ENCODE measurements around the gene DCLK1.
"Not testable (repeated sequence)": the region's sequence is repeated elsewhere in the genome, so short reads cannot be mapped to it uniquely, and the experiment has no call there.

The DCLK1 gene

GRCh38 chr13:36130552-36131221 lies 495 bp downstream of the DCLK1 start:
- no peak for DNase-seq (ENCODE audit: low read depth)

GRCh38 chr13:36130193-36130551 lies 1.0 kb downstream of the DCLK1 start:
- no peak for DNase-seq (ENCODE audit: low read depth)

- DNase-seq (ENCODE audit: low read depth): no peak
These were observed 1.6 kb downstream of the DCLK1 start for GRCh38 chr13:36129539-36129938.

- DNase-seq (ENCODE audit: low read depth): no peak
These were observed 4.7 kb downstream of the DCLK1 start for GRCh38 chr13:36126491-36126890.

- no peak for DNase-seq (ENCODE audit: low read depth)
These were observed 5.3 kb downstream of the DCLK1 start for GRCh38 chr13:36125841-36126240.

- DNase-seq (ENCODE audit: low read depth): no peak
These were observed 6.9 kb downstream of the DCLK1 start for GRCh38 chr13:36124236-36124822.

- DNase-seq (ENCODE audit: low read depth): no peak
These were observed 15.9 kb downstream of the DCLK1 start for GRCh38 chr13:36115306-36115705.

GRCh38 chr13:36114233-36114632 lies 16.9 kb downstream of the DCLK1 start:
- DNase-seq (ENCODE audit: low read depth): no peak

- no peak for DNase-seq (ENCODE audit: low read depth)
These were observed 22.2 kb downstream of the DCLK1 start for GRCh38 chr13:36108954-36109353.

GRCh38 chr13:36108342-36108741 lies 22.8 kb downstream of the DCLK1 start:
- DNase-seq (ENCODE audit: low read depth): no peak

- no peak for DNase-seq (ENCODE audit: low read depth)
These were observed 23.7 kb downstream of the DCLK1 start for GRCh38 chr13:36107521-36107920.

GRCh38 chr13:36105726-36106125 lies 25.5 kb downstream of the DCLK1 start:
- no peak for DNase-seq (ENCODE audit: low read depth)

GRCh38 chr13:36102721-36103120 lies 28.5 kb downstream of the DCLK1 start:
- no peak for DNase-seq (ENCODE audit: low read depth)

- DNase-seq (ENCODE audit: low read depth): not testable (repeated sequence)
These were observed 29.3 kb downstream of the DCLK1 start for GRCh38 chr13:36101907-36102306.

- DNase-seq (ENCODE audit: low read depth): no peak
These were observed 30.0 kb downstream of the DCLK1 start for GRCh38 chr13:36101157-36101556.

GRCh38 chr13:36098080-36098479 lies 33.1 kb downstream of the DCLK1 start:
- DNase-seq (ENCODE audit: low read depth): no peak

- no peak for DNase-seq (ENCODE audit: low read depth)
These were observed 34.4 kb downstream of the DCLK1 start for GRCh38 chr13:36096461-36097416.

- no peak for DNase-seq (ENCODE audit: low read depth)
These were observed 36.7 kb downstream of the DCLK1 start for GRCh38 chr13:36094478-36094877.

GRCh38 chr13:36090592-36090991 lies 40.6 kb downstream of the DCLK1 start:
- DNase-seq (ENCODE audit: low read depth): no peak

- no peak for DNase-seq (ENCODE audit: low read depth)
These were observed 42.0 kb downstream of the DCLK1 start for GRCh38 chr13:36089130-36089647.

- no peak for DNase-seq (ENCODE audit: low read depth)
These were observed 42.7 kb downstream of the DCLK1 start for GRCh38 chr13:36088463-36088862.

GRCh38 chr13:36088001-36088400 lies 43.2 kb downstream of the DCLK1 start:
- no peak for DNase-seq (ENCODE audit: low read depth)

GRCh38 chr13:36086117-36086516 lies 45.1 kb downstream of the DCLK1 start:
- no peak for DNase-seq (ENCODE audit: low read depth)
